ENCODE data around the gene PPP2R3B. TPM values are rescaled to one million over a fixed set of nuclear protein-coding genes. Genes with fewer than 3 reads are reported as not detected.
"Not testable (repeated sequence)": the region's sequence is repeated elsewhere in the genome, so short reads cannot be mapped to it uniquely, and the experiment has no call there.

Gene PPP2R3B
- total and polyA plus RNA-seq, 2 experiments from 2014 or later: 22.4 to 24.3 TPM

DNA sequence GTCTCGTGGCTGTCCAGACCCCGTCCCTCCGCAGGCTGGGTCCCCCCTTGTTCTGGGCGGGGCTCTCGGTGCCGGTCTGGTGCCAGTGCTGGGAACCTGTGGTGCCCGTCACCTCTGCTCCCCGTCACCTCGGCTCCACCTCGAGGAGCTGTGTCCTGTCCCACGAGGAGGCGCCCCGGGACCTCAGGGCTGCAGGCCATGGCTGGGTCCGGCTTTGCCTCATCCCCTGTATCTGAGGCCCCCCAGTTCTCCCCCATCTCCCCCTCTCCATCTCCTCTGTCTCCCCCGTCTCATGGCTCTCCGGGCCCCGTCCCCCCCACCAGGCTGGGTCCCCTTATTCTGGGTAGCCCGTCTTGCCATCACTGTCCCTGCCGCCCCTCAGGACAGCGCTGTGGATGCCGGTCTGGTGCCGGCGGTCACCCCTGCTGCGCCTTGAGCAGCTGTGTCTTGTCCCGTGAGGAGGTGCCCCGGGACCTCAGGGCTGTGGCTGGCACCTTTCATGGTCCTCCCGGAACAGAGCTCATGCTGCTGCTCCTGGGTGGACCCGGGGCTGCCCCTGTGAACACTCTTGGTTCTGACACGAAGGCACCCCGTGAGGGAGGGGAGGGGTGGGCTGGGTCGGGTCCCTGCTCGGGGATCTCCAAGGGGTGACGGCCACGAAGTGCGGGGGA lies 54.7 kb downstream of the PPP2R3B start:
- 73% methylated on average over 18 of the region's 35 CpGs for WGBS (ENCODE audit: low lambda C conversion rate, missing lambda C conversion rate)
- no peak overlapping the region for H3K27ac ChIP-seq
- no peaks in the 10 kb centered on the region for H3K9me2 ChIP-seq (replicated peaks; ENCODE audit: insufficient read depth)
- no peaks in the 10 kb centered on the region for H3K36me3 ChIP-seq (replicated peaks; ENCODE audit: insufficient read depth, low read depth)
- H3K27me3 ChIP-seq: no peaks in the 10 kb centered on the region
- no peaks in the 10 kb centered on the region for H3K9me3 ChIP-seq (ENCODE audit: low read depth)
- H3K4me1 ChIP-seq (ENCODE audit: insufficient read depth): peaks cover 11% of the 10 kb centered on the region
- peak overlapping the region; percentile 75 for H3K4me2 ChIP-seq
- TF ChIP-seq EZH2 (IDR thresholded peaks at IDR 0.05; ENCODE audit: borderline replicate concordance) (no peak), CTCF (IDR thresholded peaks at IDR 0.05; ENCODE audit: poor library complexity) (no peak), EZH2phosphoT487 (IDR thresholded peaks at IDR 0.05; ENCODE audit: low read depth, severe bottlenecking, unreplicated experiment) (no peak)
- DNase-seq (ENCODE audit: low spot score): no peak
- H3K79me2 ChIP-seq: no peaks in the 10 kb centered on the region
- H3K4me3 ChIP-seq: no peak overlapping the region
- H2AFZ ChIP-seq: no peak overlapping the region
- no peaks in the 10 kb centered on the region for H4K20me1 ChIP-seq (ENCODE audit: insufficient read depth, poor library complexity, severe bottlenecking)

DNA sequence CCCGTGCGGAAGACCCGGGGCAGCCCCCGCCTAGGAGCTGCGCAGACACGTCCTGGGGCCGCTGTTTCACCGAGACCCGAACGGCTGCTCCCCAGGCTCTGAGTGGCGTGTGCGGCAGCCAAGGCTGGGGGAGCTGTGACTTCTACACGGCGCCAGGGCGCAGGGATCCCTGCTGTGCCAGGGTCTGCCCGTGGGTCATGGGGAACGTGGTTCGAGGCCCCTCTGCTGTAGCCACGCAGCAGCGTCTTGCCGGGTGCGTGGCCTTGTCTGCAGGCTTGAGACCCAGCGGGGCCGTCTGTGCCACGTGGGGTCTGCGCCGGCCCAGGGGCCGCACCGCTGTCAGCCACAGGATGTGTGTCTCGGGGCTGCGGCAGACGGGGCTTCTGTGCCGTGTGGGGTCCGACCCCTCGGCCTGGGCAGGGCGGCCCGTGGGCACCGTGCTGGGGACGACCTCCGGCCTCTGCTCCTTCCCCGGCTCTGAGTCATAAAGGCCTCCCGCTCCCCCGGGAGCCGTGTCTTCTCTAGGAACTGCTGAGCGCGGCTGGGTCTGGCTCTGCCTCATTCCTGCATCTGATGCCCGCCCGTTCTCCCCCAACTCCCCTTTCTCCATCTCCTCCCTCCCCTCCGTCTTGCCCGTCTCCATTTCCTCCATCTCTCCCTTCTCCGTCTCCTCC lies 55.4 kb downstream of the PPP2R3B start:
- H4K20me1 ChIP-seq (ENCODE audit: insufficient read depth, poor library complexity, severe bottlenecking): no peaks in the 10 kb centered on the region
- peak overlapping the region; percentile 75 for H3K4me2 ChIP-seq
- WGBS (ENCODE audit: low lambda C conversion rate, missing lambda C conversion rate): 19% methylated on average over 41 of the region's 51 CpGs
- H3K4me3 ChIP-seq: no peak overlapping the region
- H3K4me1 ChIP-seq (ENCODE audit: insufficient read depth): peaks cover 11% of the 10 kb centered on the region
- no peaks in the 10 kb centered on the region for H3K9me3 ChIP-seq (ENCODE audit: low read depth)
- no peaks in the 10 kb centered on the region for H3K27me3 ChIP-seq
- no peak overlapping the region for H3K27ac ChIP-seq
- no peaks in the 10 kb centered on the region for H3K9me2 ChIP-seq (replicated peaks; ENCODE audit: insufficient read depth)
- H3K79me2 ChIP-seq: no peaks in the 10 kb centered on the region
- DNase-seq (ENCODE audit: low spot score): peak; percentile 66
- no peak for TF ChIP-seq EZH2phosphoT487 (IDR thresholded peaks at IDR 0.05; ENCODE audit: low read depth, severe bottlenecking, unreplicated experiment)
- TF ChIP-seq CTCF (IDR thresholded peaks at IDR 0.05; ENCODE audit: poor library complexity): no peak
- TF ChIP-seq EZH2 (IDR thresholded peaks at IDR 0.05; ENCODE audit: borderline replicate concordance): no peak
- H2AFZ ChIP-seq: no peak overlapping the region
- H3K36me3 ChIP-seq (replicated peaks; ENCODE audit: insufficient read depth, low read depth): no peaks in the 10 kb centered on the region

DNA sequence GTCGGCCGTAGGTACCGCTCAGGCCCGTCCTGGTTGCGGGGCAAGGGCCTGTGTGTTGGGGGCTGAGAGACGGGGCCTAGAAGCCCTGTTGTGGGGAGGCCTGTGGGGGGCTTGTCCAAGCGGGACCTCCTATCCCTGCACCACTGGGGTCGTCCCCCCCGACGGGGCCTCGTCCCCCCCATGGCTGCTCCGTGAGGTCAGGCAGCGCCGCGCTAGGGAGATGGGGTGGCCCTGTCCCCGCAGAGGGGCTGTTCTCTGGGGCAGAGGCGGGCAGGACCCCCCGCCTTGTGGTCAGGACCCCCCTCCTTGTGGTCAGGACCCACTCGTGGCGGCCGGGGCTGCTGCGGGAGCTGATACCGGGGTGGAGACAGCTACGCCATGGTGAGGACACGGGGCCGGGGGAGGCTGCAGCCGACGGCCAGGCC lies 56.0 kb downstream of the PPP2R3B start:
- Histone ChIP-seq H3K4me1 (ENCODE audit: insufficient read depth) (peaks cover 11% of the 10 kb centered on the region), H3K9me3 (ENCODE audit: low read depth) (no peaks in the 10 kb centered on the region), H4K20me1 (ENCODE audit: insufficient read depth, poor library complexity, severe bottlenecking) (no peaks in the 10 kb centered on the region), H3K4me3 (no peak overlapping the region), H2AFZ (no peak overlapping the region), H3K4me2 (peak overlapping the region; percentile 75), H3K36me3 (replicated peaks; ENCODE audit: insufficient read depth, low read depth) (no peaks in the 10 kb centered on the region), H3K79me2 (no peaks in the 10 kb centered on the region), H3K27me3 (no peaks in the 10 kb centered on the region), H3K9me2 (replicated peaks; ENCODE audit: insufficient read depth) (no peaks in the 10 kb centered on the region), H3K27ac (no peak overlapping the region)
- no peak for DNase-seq (ENCODE audit: low spot score)
- 38% methylated on average over 7 of the region's 28 CpGs for WGBS (ENCODE audit: low lambda C conversion rate, missing lambda C conversion rate)
- TF ChIP-seq EZH2phosphoT487 (IDR thresholded peaks at IDR 0.05; ENCODE audit: low read depth, severe bottlenecking, unreplicated experiment): no peak
- TF ChIP-seq CTCF (IDR thresholded peaks at IDR 0.05; ENCODE audit: poor library complexity): no peak
- no peak for TF ChIP-seq EZH2 (IDR thresholded peaks at IDR 0.05; ENCODE audit: borderline replicate concordance)

- H3K9me2 ChIP-seq (replicated peaks; ENCODE audit: insufficient read depth); H3K9me3 ChIP-seq (ENCODE audit: low read depth); H4K20me1 ChIP-seq (ENCODE audit: insufficient read depth, poor library complexity, severe bottlenecking); H2AFZ ChIP-seq; H3K4me3 ChIP-seq; H3K27me3 ChIP-seq; H3K36me3 ChIP-seq (replicated peaks; ENCODE audit: insufficient read depth, low read depth); H3K79me2 ChIP-seq; H3K4me2 ChIP-seq; H3K27ac ChIP-seq; DNase-seq (ENCODE audit: low spot score): not testable (repeated sequence)
- 85% methylated on average over 18 of the region's 29 CpGs for WGBS (ENCODE audit: low lambda C conversion rate, missing lambda C conversion rate)
- peaks cover 11% of the 10 kb centered on the region for H3K4me1 ChIP-seq (ENCODE audit: insufficient read depth)
Observed at GRCh38 chrX:330141-330725, 56.5 kb downstream of the PPP2R3B start.
